Panc1 (cell line): ENCODE results near the gene CLCN7. TPM values are rescaled to one million over a fixed set of nuclear protein-coding genes. Genes with fewer than 3 reads are reported as not detected.

Source experiments
- ATAC-seq: fragments of 200-7000 bp; cut with Tn5 transposase; 2 replicates; pipeline ENCODE4 v1.9.1; 2020; ENCODE audit warnings: mild to moderate bottlenecking, moderate library complexity
- BruUV-seq: library from RNA; stranded (reverse); fragments of 400-500 nt; replicated peaks from 2 replicates; lab custom pipeline; 2021; lab: Mats Ljungman, UMichigan
- CTCF ChIA-PET: fragments of 300-600 bp; sonication (Branson Sonifier 250); formaldehyde crosslinking; loops from one replicate; lab custom pipeline; 2022; ENCODE audit warnings: antibody characterized with exemption; lab: Charles Lee
- POLR2A ChIA-PET: fragments of 300-600 bp; sonication (Branson Sonifier 250); formaldehyde crosslinking; loops from one replicate; lab custom pipeline; 2022; ENCODE audit warnings: antibody characterized with exemption; lab: Charles Lee
- DNase-seq: peaks from one replicate; pipeline ENCODE4 v3.0.0-alpha.2; 2010; ENCODE audit warnings: low read depth, low spot score
- H3K27ac ChIP-seq: 2 replicates; pipeline ENCODE4 v1.5.1; 2011; ENCODE audit warnings: mild to moderate bottlenecking, low read length, inconsistent platforms
- H3K27me3 ChIP-seq: fragments of 200-500 bp; sonication (Bioruptor generic); 2 replicates; pipeline ENCODE4 v1.6.0; 2014; ENCODE audit warnings: low read length, inconsistent platforms; ENCODE audit not compliant: control insufficient read depth, insufficient read depth
- H3K36me3 ChIP-seq: fragments of 200-500 bp; sonication (Bioruptor generic); 2 replicates; pipeline ENCODE4 v1.5.1; 2014; ENCODE audit warnings: inconsistent platforms, mild to moderate bottlenecking, low read length, moderate library complexity; ENCODE audit not compliant: control insufficient read depth, insufficient read depth
- H3K4me1 ChIP-seq: 2 replicates; pipeline ENCODE4 v1.5.1; 2011; ENCODE audit warnings: inconsistent platforms, mild to moderate bottlenecking, low read length, moderate library complexity; ENCODE audit not compliant: control insufficient read depth, insufficient read depth
- H3K4me3 ChIP-seq, 2 experiments: 2 replicates each; pipeline ENCODE4 v1.5.1; 2011 to 2012; ENCODE audit warnings: low read depth in 2 of 2, low read length in 2 of 2, mild to moderate bottlenecking in 2 of 2, inconsistent platforms in 1 of 2, moderate library complexity in 1 of 2
- H3K9me3 ChIP-seq: fragments of 200-500 bp; sonication (Bioruptor generic); 2 replicates; pipeline ENCODE4 v1.5.1; 2014; ENCODE audit warnings: low read depth, mild to moderate bottlenecking, inconsistent platforms, low read length, moderate library complexity; ENCODE audit not compliant: control insufficient read depth, insufficient read depth
- POLR2AphosphoS5 ChIP-seq: IDR thresholded peaks from 2 replicates; pipeline ENCODE4 v1.6.1; 2012; ENCODE audit warnings: mild to moderate bottlenecking, low read depth, low read length, moderate library complexity
- SIN3A ChIP-seq: IDR thresholded peaks from 2 replicates; pipeline ENCODE4 v1.6.1; 2012; ENCODE audit warnings: low read depth, mild to moderate bottlenecking, low read length, moderate library complexity, borderline replicate concordance; ENCODE audit not compliant: insufficient read depth
- TCF7L2 ChIP-seq: IDR thresholded peaks from 2 replicates; pipeline ENCODE4 v1.6.1; 2011; ENCODE audit warnings: mild to moderate bottlenecking, low read depth, low read length, inconsistent platforms
- in situ Hi-C: cut with HindIII; loops from 2 replicates; pipeline ENCODE4 v1.10.0; 2016; ENCODE audit warnings: low sequenced_read_pairs, low pct_unique_long_range_greater_than_20kb
- intact Hi-C: fragments of 100-400 bp; cut with micrococcal nuclease; formaldehyde crosslinking; loops from one replicate; pipeline ENCODE4 v1.10.0; 2022; ENCODE audit not compliant: unreplicated experiment
- total RNA-seq: library from RNA; stranded (reverse); gene quantifications from one replicate; pipeline ENCODE4 v1.2.1, GENCODE V29; 2021; ENCODE audit not compliant: unreplicated experiment
- TF ChIP-seq, protein P1 (sequence below), 2 experiments: IDR thresholded peaks; 2 replicates each; pipeline ENCODE4 v1.6.1; 2011 to 2012; ENCODE audit warnings: low read depth in 2 of 2, control low read depth in 1 of 2, low read length in 1 of 2, mild to moderate bottlenecking in 1 of 2, moderate library complexity in 1 of 2; ENCODE audit not compliant: insufficient read depth in 1 of 2
- TF ChIP-seq, protein P2 (sequence below): fragments of 450-650 bp; IDR thresholded peaks from 2 replicates; pipeline ENCODE4 v1.5.1; 2017; ENCODE audit warnings: mild to moderate bottlenecking

CLCN7 gene
- total RNA-seq, 1 experiment from 2014 or later = 179 TPM

DNA sequence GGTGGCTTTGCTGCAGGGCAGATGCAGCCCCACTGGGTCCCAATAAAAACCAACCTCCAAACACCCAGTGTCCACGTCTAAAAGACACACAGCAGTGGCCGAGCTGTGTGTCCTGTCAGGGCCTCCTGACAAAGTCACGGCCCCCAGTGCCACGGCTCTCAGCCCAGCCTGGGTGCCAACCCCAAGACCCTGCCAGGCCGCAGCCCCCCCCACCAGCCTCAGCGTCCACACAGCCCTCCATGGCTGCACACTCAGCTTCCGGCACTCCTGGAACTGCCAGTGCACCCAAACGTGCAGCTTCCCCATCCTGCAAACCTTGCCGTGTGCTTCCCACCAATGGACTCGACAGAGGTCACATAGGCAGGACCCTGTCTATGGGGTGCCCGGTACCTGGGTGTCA, 26.9 kb downstream of the CLCN7 start:
- Histone ChIP-seq H3K27ac (no peak overlapping the region), H3K4me3 (no peak overlapping the region), H3K4me1 (no peaks in the 10 kb centered on the region), H3K27me3 (no peaks in the 10 kb centered on the region), H3K36me3 (no peaks in the 10 kb centered on the region; the same call in 1 of the 2 replicates), H3K9me3 (no peaks in the 10 kb centered on the region)
- BruUV-seq = no TSS peak
- CTCF ChIA-PET = no interaction called here
- intact Hi-C loops (no loop called here), in situ Hi-C loops (no loop called here)
- ATAC-seq (no peak), DNase-seq (no peak)
- POLR2A ChIA-PET = no interaction called here
- TF ChIP-seq, protein P1, sequence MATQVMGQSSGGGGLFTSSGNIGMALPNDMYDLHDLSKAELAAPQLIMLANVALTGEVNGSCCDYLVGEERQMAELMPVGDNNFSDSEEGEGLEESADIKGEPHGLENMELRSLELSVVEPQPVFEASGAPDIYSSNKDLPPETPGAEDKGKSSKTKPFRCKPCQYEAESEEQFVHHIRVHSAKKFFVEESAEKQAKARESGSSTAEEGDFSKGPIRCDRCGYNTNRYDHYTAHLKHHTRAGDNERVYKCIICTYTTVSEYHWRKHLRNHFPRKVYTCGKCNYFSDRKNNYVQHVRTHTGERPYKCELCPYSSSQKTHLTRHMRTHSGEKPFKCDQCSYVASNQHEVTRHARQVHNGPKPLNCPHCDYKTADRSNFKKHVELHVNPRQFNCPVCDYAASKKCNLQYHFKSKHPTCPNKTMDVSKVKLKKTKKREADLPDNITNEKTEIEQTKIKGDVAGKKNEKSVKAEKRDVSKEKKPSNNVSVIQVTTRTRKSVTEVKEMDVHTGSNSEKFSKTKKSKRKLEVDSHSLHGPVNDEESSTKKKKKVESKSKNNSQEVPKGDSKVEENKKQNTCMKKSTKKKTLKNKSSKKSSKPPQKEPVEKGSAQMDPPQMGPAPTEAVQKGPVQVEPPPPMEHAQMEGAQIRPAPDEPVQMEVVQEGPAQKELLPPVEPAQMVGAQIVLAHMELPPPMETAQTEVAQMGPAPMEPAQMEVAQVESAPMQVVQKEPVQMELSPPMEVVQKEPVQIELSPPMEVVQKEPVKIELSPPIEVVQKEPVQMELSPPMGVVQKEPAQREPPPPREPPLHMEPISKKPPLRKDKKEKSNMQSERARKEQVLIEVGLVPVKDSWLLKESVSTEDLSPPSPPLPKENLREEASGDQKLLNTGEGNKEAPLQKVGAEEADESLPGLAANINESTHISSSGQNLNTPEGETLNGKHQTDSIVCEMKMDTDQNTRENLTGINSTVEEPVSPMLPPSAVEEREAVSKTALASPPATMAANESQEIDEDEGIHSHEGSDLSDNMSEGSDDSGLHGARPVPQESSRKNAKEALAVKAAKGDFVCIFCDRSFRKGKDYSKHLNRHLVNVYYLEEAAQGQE (IDR thresholded peaks at IDR 0.05; ENCODE audit: insufficient read depth in 1 of 2, low read depth in 2 of 2, low read length in 1 of 2) = no peak
- TF ChIP-seq SIN3A = no peak
- TF ChIP-seq, protein P2, sequence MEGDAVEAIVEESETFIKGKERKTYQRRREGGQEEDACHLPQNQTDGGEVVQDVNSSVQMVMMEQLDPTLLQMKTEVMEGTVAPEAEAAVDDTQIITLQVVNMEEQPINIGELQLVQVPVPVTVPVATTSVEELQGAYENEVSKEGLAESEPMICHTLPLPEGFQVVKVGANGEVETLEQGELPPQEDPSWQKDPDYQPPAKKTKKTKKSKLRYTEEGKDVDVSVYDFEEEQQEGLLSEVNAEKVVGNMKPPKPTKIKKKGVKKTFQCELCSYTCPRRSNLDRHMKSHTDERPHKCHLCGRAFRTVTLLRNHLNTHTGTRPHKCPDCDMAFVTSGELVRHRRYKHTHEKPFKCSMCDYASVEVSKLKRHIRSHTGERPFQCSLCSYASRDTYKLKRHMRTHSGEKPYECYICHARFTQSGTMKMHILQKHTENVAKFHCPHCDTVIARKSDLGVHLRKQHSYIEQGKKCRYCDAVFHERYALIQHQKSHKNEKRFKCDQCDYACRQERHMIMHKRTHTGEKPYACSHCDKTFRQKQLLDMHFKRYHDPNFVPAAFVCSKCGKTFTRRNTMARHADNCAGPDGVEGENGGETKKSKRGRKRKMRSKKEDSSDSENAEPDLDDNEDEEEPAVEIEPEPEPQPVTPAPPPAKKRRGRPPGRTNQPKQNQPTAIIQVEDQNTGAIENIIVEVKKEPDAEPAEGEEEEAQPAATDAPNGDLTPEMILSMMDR = no peak
- TF ChIP-seq POLR2AphosphoS5 = no peak
- no peak for TF ChIP-seq TCF7L2

DNA sequence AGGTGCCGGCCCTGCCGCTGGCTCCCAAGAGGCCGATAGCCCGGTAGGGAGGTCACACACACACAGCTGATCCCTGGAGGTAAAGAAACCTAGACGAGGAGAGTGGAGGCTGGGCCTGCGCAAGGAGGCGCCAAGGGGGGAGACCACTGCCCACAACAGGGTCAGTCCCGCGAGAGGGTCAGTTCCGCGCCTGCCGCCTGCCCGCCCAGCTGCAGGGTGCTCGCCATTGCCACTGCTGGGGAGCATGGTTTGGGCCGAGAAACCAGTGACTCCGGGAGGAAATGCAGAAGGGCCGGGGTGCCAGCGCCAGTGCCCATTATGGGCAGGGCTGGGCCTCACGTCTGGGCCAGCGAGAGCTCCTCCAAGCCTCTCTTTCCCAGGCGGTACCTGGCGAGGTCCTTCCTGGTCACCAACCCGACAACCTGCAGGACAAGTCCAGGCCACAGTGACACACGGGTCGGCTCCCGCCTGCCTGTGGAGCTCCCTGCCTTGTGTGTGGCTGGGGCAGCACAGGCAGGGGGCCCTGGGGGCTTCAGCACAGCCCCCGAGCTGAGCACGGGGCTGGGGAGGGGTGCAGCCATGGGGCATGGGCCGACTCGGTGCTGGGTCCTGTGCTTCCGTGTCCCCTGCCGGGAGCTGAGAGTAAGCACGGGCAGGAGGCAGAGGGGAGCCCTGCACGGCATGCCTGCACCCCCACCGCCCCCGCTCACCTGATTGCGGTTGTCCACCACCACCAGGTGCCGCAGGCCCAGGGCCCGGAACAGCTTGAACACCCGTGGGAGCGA, 28.3 kb downstream of the CLCN7 start:
- Histone ChIP-seq H3K9me3 (no peaks in the 10 kb centered on the region), H3K4me1 (no peaks in the 10 kb centered on the region), H3K36me3 (no peaks in the 10 kb centered on the region), H3K27ac (no peak overlapping the region), H3K4me3 (no peak overlapping the region), H3K27me3 (no peaks in the 10 kb centered on the region)
- no TSS peak for BruUV-seq
- DNase-seq = no peak
- ChIA-PET POLR2A (no interaction called here), CTCF (no interaction called here)
- no peak for TF ChIP-seq SIN3A
- TF ChIP-seq, protein P1 (IDR thresholded peaks at IDR 0.05; ENCODE audit: insufficient read depth in 1 of 2, low read depth in 2 of 2, low read length in 1 of 2) = no peak
- TF ChIP-seq, protein P2 = no peak
- no peak for TF ChIP-seq POLR2AphosphoS5
- TF ChIP-seq TCF7L2 = no peak
- ATAC-seq = no peak
- in situ Hi-C loops = no loop called here
- intact Hi-C loops = no loop called here
